ENCODE measurements around the gene CTNND2. TPM values are rescaled to one million over a fixed set of nuclear protein-coding genes. Genes with fewer than 3 reads are reported as not detected.

CTNND2 gene
- total RNA-seq, 1 donor from 2014 or later = 66.9 TPM

- DNase-seq = no peak
Measured at GRCh38 chr5:11306365-11306764, 597.9 kb downstream of the CTNND2 start.

GRCh38 chr5:11305245-11305644 lies 599.0 kb downstream of the CTNND2 start:
- DNase-seq = no peak

- no peak for DNase-seq
Measured at GRCh38 chr5:11304641-11305040, 599.6 kb downstream of the CTNND2 start.

GRCh38 chr5:11302663-11303062 lies 601.6 kb downstream of the CTNND2 start:
- no peak for DNase-seq

GRCh38 chr5:11301171-11301570 lies 603.1 kb downstream of the CTNND2 start:
- DNase-seq = no peak

- no peak for DNase-seq
Measured at GRCh38 chr5:11300736-11301135, 603.5 kb downstream of the CTNND2 start.

GRCh38 chr5:11298877-11299276 lies 605.4 kb downstream of the CTNND2 start:
- DNase-seq = no peak

- DNase-seq = no peak
Measured at GRCh38 chr5:11293523-11293922, 610.7 kb downstream of the CTNND2 start.

GRCh38 chr5:11292648-11293356 lies 611.4 kb downstream of the CTNND2 start:
- no peak for DNase-seq

GRCh38 chr5:11289733-11290132 lies 614.5 kb downstream of the CTNND2 start:
- DNase-seq = no peak

- DNase-seq = no peak
Measured at GRCh38 chr5:11289208-11289607, 615.0 kb downstream of the CTNND2 start.

GRCh38 chr5:11281842-11282241 lies 622.4 kb downstream of the CTNND2 start:
- no peak for DNase-seq

GRCh38 chr5:11277323-11277722 lies 626.9 kb downstream of the CTNND2 start:
- no peak for DNase-seq

- no peak for DNase-seq
Measured at GRCh38 chr5:11273180-11273903, 630.9 kb downstream of the CTNND2 start.

- DNase-seq = no peak
Measured at GRCh38 chr5:11269515-11269914, 634.7 kb downstream of the CTNND2 start.

GRCh38 chr5:11268891-11269290 lies 635.4 kb downstream of the CTNND2 start:
- DNase-seq = no peak

GRCh38 chr5:11266331-11266730 lies 637.9 kb downstream of the CTNND2 start:
- no peak for DNase-seq

- peak; percentile 56 for DNase-seq
Measured at GRCh38 chr5:11261241-11261640, 643.0 kb downstream of the CTNND2 start.

- DNase-seq = no peak
Measured at GRCh38 chr5:11258001-11258400, 646.2 kb downstream of the CTNND2 start.

GRCh38 chr5:11252523-11252922 lies 651.7 kb downstream of the CTNND2 start:
- no peak for DNase-seq

GRCh38 chr5:11252075-11252474 lies 652.2 kb downstream of the CTNND2 start:
- no peak for DNase-seq

- no peak for DNase-seq
Measured at GRCh38 chr5:11251247-11251646, 653.0 kb downstream of the CTNND2 start.

- no peak for DNase-seq
Measured at GRCh38 chr5:11248966-11249365, 655.3 kb downstream of the CTNND2 start.

- DNase-seq = no peak
Measured at GRCh38 chr5:11247224-11247623, 657.0 kb downstream of the CTNND2 start.
